BLaER1 treated with 17β-estradiol and CSF1 and Interleukin-3, amounts not matched to agents 10 nM and 100 nM (cell line): ENCODE measurements around the gene RUNX3.

Experiments
- H3K27ac ChIP-seq, 11 experiments: shearing (Covaris generic); formaldehyde crosslinking; 2 replicates each; pipeline ENCODE4 v1.8.1; 2022
- H3K27me3 ChIP-seq, 11 experiments: shearing (Covaris generic); formaldehyde crosslinking; 2 replicates each; pipeline ENCODE4 v1.8.1; 2022
- H3K36me3 ChIP-seq, 11 experiments: shearing (Covaris generic); formaldehyde crosslinking; 2 replicates each; pipeline ENCODE4 v1.8.1; 2022
- H3K4me1 ChIP-seq, 10 experiments: shearing (Covaris generic); formaldehyde crosslinking; 2 replicates each; pipeline ENCODE4 v1.8.1; 2022
- H3K4me2 ChIP-seq, 11 experiments: shearing (Covaris generic); formaldehyde crosslinking; 2 replicates each; pipeline ENCODE4 v1.8.1; 2022
- H3K4me3 ChIP-seq, 10 experiments: shearing (Covaris generic); formaldehyde crosslinking; 2 replicates each; pipeline ENCODE4 v1.8.1; 2022
- H3K9ac ChIP-seq, 11 experiments: shearing (Covaris generic); formaldehyde crosslinking; 2 replicates each; pipeline ENCODE4 v1.8.1; 2022
- H3K9me3 ChIP-seq, 11 experiments: shearing (Covaris generic); formaldehyde crosslinking; replicated peaks in 1 of 11; 2 replicates each; pipeline ENCODE4 v1.8.1; 2022
- H4K20me1 ChIP-seq, 11 experiments: shearing (Covaris generic); formaldehyde crosslinking; 2 replicates each; pipeline ENCODE4 v1.8.1; 2022
- Cebpa-rat ChIP-seq, 11 experiments: shearing (Covaris generic); IDR thresholded peaks; 2 replicates each; pipeline ENCODE4 v1.8.1; 2022

Gene RUNX3

DNA sequence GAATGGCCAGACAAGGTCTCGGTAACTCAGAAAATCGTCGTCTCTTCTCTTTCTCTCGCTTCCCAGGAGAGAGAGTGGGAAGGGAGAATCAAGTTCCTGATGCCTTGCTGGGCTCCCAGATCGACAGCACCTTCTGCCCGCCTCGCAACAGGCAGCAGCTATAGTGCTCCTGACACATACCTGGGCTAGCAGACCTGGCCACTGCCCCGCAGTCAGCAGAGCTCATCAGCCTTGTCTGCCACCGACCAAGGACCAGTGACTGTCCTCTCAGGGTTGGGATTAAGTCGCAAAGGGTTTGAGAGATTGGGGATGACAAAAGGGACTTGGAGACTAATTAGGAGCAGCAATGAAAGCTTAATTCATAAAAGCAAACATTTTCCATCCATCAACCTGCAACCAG, 4.1 kb downstream of the RUNX3 start:
- H3K9me3 ChIP-seq, result no peaks in the 10 kb centered on the region
- peaks cover 15 to 39% (median 30%) of the 10 kb centered on the region in 10 experiments; a peak in 19 of 20 replicates for H3K4me1 ChIP-seq
- H3K4me2 ChIP-seq, result no peak overlapping the region
- peaks cover 0 to 80% (median 47%) of the 10 kb centered on the region in 11 experiments; a peak in 20 of 22 replicates for H4K20me1 ChIP-seq
- H3K27ac ChIP-seq, result no peak overlapping the region
- TF ChIP-seq Cebpa-rat (IDR thresholded peaks at IDR 0.05), result no peak
- H3K27me3 ChIP-seq, result peaks cover 77 to 99% (median 93%) of the 10 kb centered on the region in 11 experiments
- H3K4me3 ChIP-seq, result no peak overlapping the region
- H3K36me3 ChIP-seq, result no peaks in the 10 kb centered on the region
- H3K9ac ChIP-seq, result no peak overlapping the region

DNA sequence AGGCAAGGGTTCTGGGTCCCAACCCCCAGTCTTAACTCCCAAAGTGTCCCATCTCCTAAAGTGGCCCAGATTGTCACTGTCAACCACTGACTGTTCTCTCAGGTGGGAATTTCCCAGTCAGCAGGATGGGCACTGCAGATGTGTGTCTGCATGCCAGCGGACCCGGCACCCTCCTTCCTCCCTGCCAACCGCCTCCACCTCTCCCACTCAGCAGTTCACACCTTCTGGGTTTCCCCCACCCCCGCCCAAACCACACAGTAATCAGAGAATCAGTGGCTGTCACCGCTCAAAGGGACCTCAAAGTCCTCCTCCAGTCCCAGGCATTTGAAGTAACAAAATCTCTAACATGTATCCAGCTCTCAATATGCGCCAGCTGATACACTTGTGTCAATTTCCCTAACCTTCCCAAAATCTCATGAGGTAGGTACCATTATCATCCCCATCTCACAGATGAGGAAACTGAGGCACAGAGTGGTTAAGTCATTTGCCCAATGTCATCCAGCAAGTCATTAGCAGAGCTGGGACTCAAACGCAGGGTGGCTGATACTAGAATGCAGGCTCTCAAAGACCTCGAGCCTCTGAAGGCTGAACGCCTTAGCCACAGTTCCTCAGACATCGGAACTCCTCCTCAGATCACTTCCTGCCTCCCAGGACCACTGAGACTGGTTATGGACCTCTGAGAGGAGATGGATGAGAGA, 4.8 kb downstream of the RUNX3 start:
- H3K36me3 ChIP-seq, result no peaks in the 10 kb centered on the region
- H3K27me3 ChIP-seq, result peaks cover 73 to 98% (median 93%) of the 10 kb centered on the region in 11 experiments
- H3K4me1 ChIP-seq, result peaks cover 15 to 32% (median 27%) of the 10 kb centered on the region in 10 experiments; a peak in 19 of 20 replicates
- no peak overlapping the region for H3K27ac ChIP-seq
- no peaks in the 10 kb centered on the region for H3K9me3 ChIP-seq
- H3K4me2 ChIP-seq, result no peak overlapping the region
- H3K4me3 ChIP-seq, result no peak overlapping the region
- peaks cover 0 to 79% (median 39%) of the 10 kb centered on the region in 11 experiments; a peak in 20 of 22 replicates for H4K20me1 ChIP-seq
- TF ChIP-seq Cebpa-rat (IDR thresholded peaks at IDR 0.05), result no peak
- no peak overlapping the region for H3K9ac ChIP-seq

DNA sequence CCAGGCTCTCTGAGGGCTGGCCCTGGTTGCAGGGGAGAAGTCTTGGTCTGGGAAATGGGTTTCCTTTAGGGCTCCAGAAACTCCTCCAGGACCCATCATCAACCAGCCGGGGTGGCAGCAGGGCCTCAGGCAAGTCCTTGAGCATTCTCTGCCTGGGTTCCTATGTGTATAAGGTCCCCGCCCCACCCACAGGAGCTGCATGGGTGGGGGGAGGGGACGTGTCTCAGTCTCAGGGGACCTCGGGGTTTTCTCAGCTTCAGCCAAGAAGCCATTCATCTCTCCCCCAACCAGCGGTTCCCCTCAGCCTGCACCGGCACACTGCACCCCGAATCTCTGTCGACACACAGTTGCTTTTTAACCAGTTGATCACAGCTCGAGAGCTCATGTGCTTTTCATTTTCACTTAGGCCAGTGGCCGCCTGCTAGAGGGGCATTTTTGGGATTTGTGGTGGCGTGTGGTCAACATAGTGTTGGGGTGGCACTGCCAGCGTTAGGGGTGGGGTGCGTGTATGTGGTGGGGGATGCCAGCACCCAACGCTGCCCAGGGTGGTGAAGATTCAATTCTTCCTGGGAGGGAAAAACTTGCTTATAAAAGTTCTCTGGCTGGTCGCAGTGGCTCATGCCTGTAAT, 6.5 kb downstream of the RUNX3 start:
- H3K9ac ChIP-seq, result 0 out of 22 replicates have a peak overlapping the region, but pooled peaks of 1 of the 11 experiments have one; percentile 4
- H3K36me3 ChIP-seq, result no peaks in the 10 kb centered on the region
- peak overlapping the region in 7 of 11 experiments; percentile 17 to 54 (median 32); a peak in 12 of 22 replicates for H3K4me2 ChIP-seq
- no peak overlapping the region for H3K27ac ChIP-seq
- no peak for TF ChIP-seq Cebpa-rat (IDR thresholded peaks at IDR 0.05)
- H3K4me3 ChIP-seq, result no peak overlapping the region
- no peaks in the 10 kb centered on the region for H3K9me3 ChIP-seq
- H4K20me1 ChIP-seq, result peaks cover 0 to 63% (median 30%) of the 10 kb centered on the region in 11 experiments; a peak in 19 of 22 replicates
- H3K27me3 ChIP-seq, result peaks cover 56 to 98% (median 91%) of the 10 kb centered on the region in 11 experiments
- H3K4me1 ChIP-seq, result peaks cover 3 to 15% (median 11%) of the 10 kb centered on the region in 10 experiments; a peak in 19 of 20 replicates

GRCh38 chr1:24921938-24922662, 8.0 kb downstream of the RUNX3 start:
- H4K20me1 ChIP-seq, result peaks cover 0 to 56% (median 25%) of the 10 kb centered on the region in 11 experiments; a peak in 14 of 22 replicates
- no peak overlapping the region for H3K27ac ChIP-seq
- no peaks in the 10 kb centered on the region for H3K36me3 ChIP-seq
- H3K4me2 ChIP-seq, result no peak overlapping the region
- H3K4me3 ChIP-seq, result no peak overlapping the region
- H3K4me1 ChIP-seq, result peaks cover 0 to 12% (median 7%) of the 10 kb centered on the region in 10 experiments; a peak in 12 of 20 replicates
- H3K27me3 ChIP-seq, result peaks cover 45 to 96% (median 86%) of the 10 kb centered on the region in 11 experiments
- no peak for TF ChIP-seq Cebpa-rat (IDR thresholded peaks at IDR 0.05)
- H3K9me3 ChIP-seq, result no peaks in the 10 kb centered on the region
- no peak overlapping the region for H3K9ac ChIP-seq

GRCh38 chr1:24921412-24921811, 8.7 kb downstream of the RUNX3 start:
- no peaks in the 10 kb centered on the region for H3K36me3 ChIP-seq
- no peak overlapping the region for H3K27ac ChIP-seq
- no peak for TF ChIP-seq Cebpa-rat (IDR thresholded peaks at IDR 0.05)

GRCh38 chr1:24920533-24920925, 9.5 kb downstream of the RUNX3 start:
- H4K20me1 ChIP-seq, result peaks cover 0 to 59% (median 26%) of the 10 kb centered on the region in 11 experiments; a peak in 13 of 22 replicates
- no peak overlapping the region for H3K9ac ChIP-seq
- no peak overlapping the region for H3K4me3 ChIP-seq
- no peak overlapping the region for H3K4me2 ChIP-seq
- peaks cover 45 to 96% (median 86%) of the 10 kb centered on the region in 11 experiments for H3K27me3 ChIP-seq
- no peak overlapping the region for H3K27ac ChIP-seq
- no peaks in the 10 kb centered on the region for H3K36me3 ChIP-seq
- no peaks in the 10 kb centered on the region for H3K9me3 ChIP-seq
- H3K4me1 ChIP-seq, result peaks cover 0 to 20% (median 15%) of the 10 kb centered on the region in 10 experiments; a peak in 16 of 20 replicates
- no peak for TF ChIP-seq Cebpa-rat (IDR thresholded peaks at IDR 0.05)

More at GRCh38 chr1:24921412-24921811, 8.7 kb downstream of the RUNX3 start:
- Histone ChIP-seq H4K20me1 (peaks cover 0 to 56% (median 25%) of the 10 kb centered on the region in 11 experiments; a peak in 14 of 22 replicates), H3K27me3 (peaks cover 45 to 96% (median 86%) of the 10 kb centered on the region in 11 experiments), H3K9me3 (no peaks in the 10 kb centered on the region), H3K4me3 (no peak overlapping the region), H3K4me2 (no peak overlapping the region), H3K9ac (no peak overlapping the region), H3K4me1 (peaks cover 0 to 12% (median 7%) of the 10 kb centered on the region in 10 experiments; a peak in 12 of 20 replicates)

- Histone ChIP-seq H3K4me1 (peaks cover 0 to 26% (median 21%) of the 10 kb centered on the region in 10 experiments; a peak in 16 of 20 replicates), H3K36me3 (no peaks in the 10 kb centered on the region), H4K20me1 (peaks cover 0 to 53% (median 27%) of the 10 kb centered on the region in 11 experiments; a peak in 13 of 22 replicates), H3K9me3 (no peaks in the 10 kb centered on the region), H3K4me3 (no peak overlapping the region), H3K27ac (no peak overlapping the region), H3K4me2 (no peak overlapping the region), H3K27me3 (peaks cover 45 to 96% (median 86%) of the 10 kb centered on the region in 11 experiments), H3K9ac (no peak overlapping the region)
- TF ChIP-seq Cebpa-rat (IDR thresholded peaks at IDR 0.05), result no peak
Observed at GRCh38 chr1:24919791-24920532, 10.1 kb downstream of the RUNX3 start.

DNA sequence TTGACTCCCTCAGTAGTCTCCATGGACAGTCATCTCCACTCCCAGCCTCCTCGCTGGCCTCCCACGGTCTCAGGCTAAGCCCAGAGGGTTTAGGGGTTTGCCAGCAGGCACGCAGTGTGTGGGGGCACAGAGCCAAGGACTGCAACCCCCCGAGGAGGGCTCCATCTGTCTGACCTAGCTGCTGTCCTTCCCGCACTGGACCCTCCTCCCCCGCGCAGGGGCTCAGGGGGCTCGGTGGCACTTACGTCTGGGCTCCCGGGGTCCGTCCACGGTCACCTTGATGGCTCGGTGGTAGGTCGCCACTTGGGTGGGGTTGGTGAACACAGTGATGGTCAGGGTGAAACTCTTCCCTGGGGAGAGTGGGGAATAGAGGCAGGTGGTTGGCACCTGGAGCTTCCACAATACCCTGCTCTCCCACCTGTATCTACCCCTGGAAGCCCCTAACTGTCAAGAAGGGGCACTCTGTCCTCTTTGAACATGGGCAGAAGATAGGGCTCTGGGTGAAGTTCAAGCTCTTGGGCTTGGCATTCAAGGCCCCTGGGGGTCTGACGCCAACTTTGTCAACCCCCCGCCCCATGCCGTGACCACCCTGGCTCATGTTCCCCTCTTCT, 11.0 kb downstream of the RUNX3 start:
- Histone ChIP-seq H4K20me1 (peaks cover 0 to 57% (median 30%) of the 10 kb centered on the region in 11 experiments; a peak in 13 of 22 replicates), H3K9me3 (no peaks in the 10 kb centered on the region), H3K27ac (no peak overlapping the region), H3K36me3 (no peaks in the 10 kb centered on the region), H3K4me2 (no peak overlapping the region), H3K27me3 (peaks cover 47 to 96% (median 86%) of the 10 kb centered on the region in 11 experiments), H3K4me3 (no peak overlapping the region), H3K9ac (no peak overlapping the region), H3K4me1 (peaks cover 0 to 33% (median 28%) of the 10 kb centered on the region in 10 experiments; a peak in 16 of 20 replicates)
- TF ChIP-seq Cebpa-rat (IDR thresholded peaks at IDR 0.05), result no peak
